Measurements from ENCODE around the gene FOXP1.

The FOXP1 gene

DNA sequence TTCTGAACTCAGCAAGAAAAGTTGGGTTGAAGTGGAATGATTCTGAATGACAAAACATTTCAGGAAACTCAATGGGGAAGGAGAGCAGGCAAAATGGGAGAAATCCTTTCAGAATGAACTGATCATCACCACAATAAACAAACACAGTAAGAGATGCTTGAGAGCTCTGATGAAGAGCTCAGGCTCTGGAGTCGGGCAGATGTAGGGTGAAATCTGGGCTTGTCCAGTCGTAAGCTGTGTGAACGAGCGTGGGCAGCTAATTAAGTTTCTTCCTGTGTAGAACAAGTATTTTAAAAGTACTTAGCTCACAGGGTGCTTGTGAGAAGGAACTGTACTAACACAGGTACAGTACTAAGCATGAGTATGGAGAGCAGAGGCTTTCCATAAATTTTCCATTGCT is 406.2 kb downstream of the FOXP1 start:
- Histone ChIP-seq H4K12ac (ENCODE audit: low read depth, low read length) (no peak overlapping the region), H3K23ac (ENCODE audit: low read length) (no peak overlapping the region), H3K18ac (ENCODE audit: low read length) (no peak overlapping the region), H2AK5ac (ENCODE audit: low read length) (no peak overlapping the region), H3K27ac (ENCODE audit: low read depth, low read length) (no peak overlapping the region), H4K91ac (ENCODE audit: low read depth, low read length) (no peak overlapping the region), H3K79me2 (ENCODE audit: control insufficient read depth, insufficient read depth, low read length, poor library complexity) (no peaks in the 10 kb centered on the region), H4K8ac (ENCODE audit: low read depth, low read length) (no peak overlapping the region), H3K4ac (ENCODE audit: low read depth, low read length) (no peak overlapping the region), H3K79me1 (ENCODE audit: low read length) (no peaks in the 10 kb centered on the region), H3K4me3 (ENCODE audit: low read depth, low read length) (no peak overlapping the region), H3K4me2 (ENCODE audit: low read length) (no peak overlapping the region), H2AFZ (ENCODE audit: insufficient read depth, low read length, poor library complexity) (no peak overlapping the region), H3K27me3 (ENCODE audit: insufficient read depth, low read length) (no peaks in the 10 kb centered on the region), H3K9ac (ENCODE audit: low read length) (no peak overlapping the region), H3K9me3 (ENCODE audit: insufficient read depth, low read depth, low read length) (no peaks in the 10 kb centered on the region), H2BK12ac (ENCODE audit: low read length) (no peak overlapping the region), H3K36me3 (ENCODE audit: control insufficient read depth in 1 of 2, insufficient read depth in 2 of 2, low read length in 2 of 2) (no peaks in the 10 kb centered on the region), H3K4me1 (ENCODE audit: control insufficient read depth in 1 of 2, insufficient read depth in 2 of 2, low read length in 2 of 2) (no peaks in the 10 kb centered on the region), H2BK5ac (ENCODE audit: low read depth, low read length, poor library complexity) (no peak overlapping the region), H2BK120ac (ENCODE audit: insufficient read depth, low read length, poor library complexity) (no peak overlapping the region), H3K14ac (ENCODE audit: low read length) (no peak overlapping the region)
- WGBS (ENCODE audit: extremely low coverage, insufficient coverage, insufficient read length) = no CpG with 5 or more reads among the region's 4 CpGs
- DNase-seq = no peak

DNA sequence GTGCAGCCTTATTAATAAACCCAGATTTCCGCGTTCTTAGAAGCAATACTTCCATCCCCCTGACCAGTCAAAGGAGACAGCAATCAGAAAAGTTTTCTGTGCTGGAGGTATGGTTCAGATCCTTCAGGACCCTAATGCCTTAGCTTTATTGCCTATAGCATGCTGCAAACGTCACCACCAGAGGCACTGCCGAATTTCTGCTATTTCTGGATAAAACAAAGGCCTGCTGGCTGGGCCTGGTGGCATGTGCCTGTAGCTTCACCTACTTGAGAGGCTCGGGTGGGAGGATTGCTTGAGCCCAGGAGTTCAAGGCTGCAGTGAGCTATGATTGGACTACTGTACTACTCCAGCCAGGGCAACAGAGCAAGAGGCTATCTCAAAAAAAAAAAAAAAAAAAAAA is 407.2 kb downstream of the FOXP1 start:
- H3K9ac ChIP-seq (ENCODE audit: low read length) = no peak overlapping the region
- no peak overlapping the region for H3K4ac ChIP-seq (ENCODE audit: low read depth, low read length)
- no peak overlapping the region for H2AK5ac ChIP-seq (ENCODE audit: low read length)
- no peak overlapping the region for H4K12ac ChIP-seq (ENCODE audit: low read depth, low read length)
- H2BK5ac ChIP-seq (ENCODE audit: low read depth, low read length, poor library complexity) = no peak overlapping the region
- H4K8ac ChIP-seq (ENCODE audit: low read depth, low read length) = no peak overlapping the region
- H3K4me2 ChIP-seq (ENCODE audit: low read length) = no peak overlapping the region
- H3K36me3 ChIP-seq (ENCODE audit: control insufficient read depth in 1 of 2, insufficient read depth in 2 of 2, low read length in 2 of 2) = no peaks in the 10 kb centered on the region
- no CpG with 5 or more reads among the region's 5 CpGs for WGBS (ENCODE audit: extremely low coverage, insufficient coverage, insufficient read length)
- H2BK12ac ChIP-seq (ENCODE audit: low read length) = no peak overlapping the region
- no peak overlapping the region for H3K4me3 ChIP-seq (ENCODE audit: low read depth, low read length)
- no peaks in the 10 kb centered on the region for H3K79me2 ChIP-seq (ENCODE audit: control insufficient read depth, insufficient read depth, low read length, poor library complexity)
- no peak overlapping the region for H3K14ac ChIP-seq (ENCODE audit: low read length)
- no peaks in the 10 kb centered on the region for H3K9me3 ChIP-seq (ENCODE audit: insufficient read depth, low read depth, low read length)
- no peak overlapping the region for H2AFZ ChIP-seq (ENCODE audit: insufficient read depth, low read length, poor library complexity)
- H2BK120ac ChIP-seq (ENCODE audit: insufficient read depth, low read length, poor library complexity) = no peak overlapping the region
- no peaks in the 10 kb centered on the region for H3K4me1 ChIP-seq (ENCODE audit: control insufficient read depth in 1 of 2, insufficient read depth in 2 of 2, low read length in 2 of 2)
- H3K27me3 ChIP-seq (ENCODE audit: insufficient read depth, low read length) = no peaks in the 10 kb centered on the region
- H3K18ac ChIP-seq (ENCODE audit: low read length) = no peak overlapping the region
- no peak for DNase-seq
- H3K27ac ChIP-seq (ENCODE audit: low read depth, low read length) = no peak overlapping the region
- H3K79me1 ChIP-seq (ENCODE audit: low read length) = no peaks in the 10 kb centered on the region
- H4K91ac ChIP-seq (ENCODE audit: low read depth, low read length) = no peak overlapping the region
- no peak overlapping the region for H3K23ac ChIP-seq (ENCODE audit: low read length)

DNA sequence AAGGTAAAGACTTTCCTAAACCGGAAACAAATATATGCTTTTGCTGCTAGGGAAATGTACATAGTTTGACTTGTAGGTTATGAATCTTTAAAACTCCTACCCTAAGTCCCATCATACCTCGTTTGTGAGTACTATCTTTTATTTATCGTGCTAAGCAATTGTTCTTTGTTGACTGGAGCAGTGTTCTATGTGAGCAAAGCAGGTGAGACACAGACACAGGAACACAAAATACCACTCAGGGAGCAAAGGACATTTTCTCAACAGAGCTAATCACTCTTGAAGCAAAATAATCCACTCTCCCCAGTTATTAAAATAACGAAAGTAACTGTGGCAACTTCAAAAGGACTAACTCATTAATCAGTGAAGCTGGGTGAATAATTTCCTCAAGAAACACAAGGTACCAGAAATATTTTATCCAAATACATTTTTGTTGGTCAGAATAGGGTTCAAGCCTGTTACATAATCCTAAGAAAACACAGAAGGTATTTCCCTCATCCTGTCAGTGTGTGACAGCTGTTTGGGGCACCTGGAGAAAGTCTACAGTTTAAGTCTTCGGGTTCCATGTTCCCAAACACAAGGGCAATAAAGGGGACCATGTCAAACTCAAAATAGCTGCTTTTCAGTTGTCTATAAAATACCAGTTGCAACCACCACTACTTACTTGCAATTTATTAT is 407.7 kb downstream of the FOXP1 start:
- Histone ChIP-seq H2BK12ac (ENCODE audit: low read length) (no peak overlapping the region), H3K4me1 (ENCODE audit: control insufficient read depth in 1 of 2, insufficient read depth in 2 of 2, low read length in 2 of 2) (no peaks in the 10 kb centered on the region), H4K8ac (ENCODE audit: low read depth, low read length) (no peak overlapping the region), H3K79me2 (ENCODE audit: control insufficient read depth, insufficient read depth, low read length, poor library complexity) (no peaks in the 10 kb centered on the region), H4K12ac (ENCODE audit: low read depth, low read length) (no peak overlapping the region), H4K91ac (ENCODE audit: low read depth, low read length) (no peak overlapping the region), H3K4ac (ENCODE audit: low read depth, low read length) (no peak overlapping the region), H3K9ac (ENCODE audit: low read length) (no peak overlapping the region), H2BK120ac (ENCODE audit: insufficient read depth, low read length, poor library complexity) (no peak overlapping the region), H2AFZ (ENCODE audit: insufficient read depth, low read length, poor library complexity) (no peak overlapping the region), H2BK5ac (ENCODE audit: low read depth, low read length, poor library complexity) (no peak overlapping the region), H3K23ac (ENCODE audit: low read length) (no peak overlapping the region), H3K18ac (ENCODE audit: low read length) (no peak overlapping the region), H3K27me3 (ENCODE audit: insufficient read depth, low read length) (no peaks in the 10 kb centered on the region), H3K27ac (ENCODE audit: low read depth, low read length) (no peak overlapping the region), H3K4me3 (ENCODE audit: low read depth, low read length) (no peak overlapping the region), H3K14ac (ENCODE audit: low read length) (no peak overlapping the region), H3K79me1 (ENCODE audit: low read length) (no peaks in the 10 kb centered on the region), H3K36me3 (ENCODE audit: control insufficient read depth in 1 of 2, insufficient read depth in 2 of 2, low read length in 2 of 2) (no peaks in the 10 kb centered on the region), H3K4me2 (ENCODE audit: low read length) (no peak overlapping the region), H3K9me3 (ENCODE audit: insufficient read depth, low read depth, low read length) (no peaks in the 10 kb centered on the region), H2AK5ac (ENCODE audit: low read length) (no peak overlapping the region)
- WGBS (ENCODE audit: extremely low coverage, insufficient coverage, insufficient read length) = no CpG with 5 or more reads among the region's 5 CpGs
- DNase-seq = no peak

DNA sequence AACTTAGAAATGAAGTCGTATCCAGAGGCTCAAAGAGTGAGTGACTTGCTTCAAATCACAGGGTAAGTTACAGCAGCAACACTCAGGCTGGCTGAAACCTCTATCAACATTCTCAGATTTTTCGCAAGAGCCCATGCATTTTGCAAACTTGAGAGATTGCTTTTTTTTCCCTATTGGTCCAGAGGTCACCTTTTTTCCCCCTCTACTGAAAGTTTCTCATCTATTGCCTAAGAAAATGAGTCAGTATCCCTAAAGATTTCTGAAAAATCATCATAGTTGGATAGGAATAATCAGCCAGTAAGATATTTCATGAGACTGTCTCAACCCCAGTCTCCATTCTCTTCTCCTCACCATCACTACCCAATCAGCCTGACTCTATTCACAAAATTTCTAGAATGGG is 410.6 kb downstream of the FOXP1 start:
- peak; percentile 48 to 80 for DNase-seq
- Histone ChIP-seq H2AFZ (ENCODE audit: insufficient read depth, low read length, poor library complexity) (no peak overlapping the region), H3K14ac (ENCODE audit: low read length) (no peak overlapping the region), H3K9ac (ENCODE audit: low read length) (no peak overlapping the region), H3K36me3 (ENCODE audit: control insufficient read depth in 1 of 2, insufficient read depth in 2 of 2, low read length in 2 of 2) (no peaks in the 10 kb centered on the region), H4K12ac (ENCODE audit: low read depth, low read length) (no peak overlapping the region), H3K4me3 (ENCODE audit: low read depth, low read length) (no peak overlapping the region), H3K18ac (ENCODE audit: low read length) (no peak overlapping the region), H2BK5ac (ENCODE audit: low read depth, low read length, poor library complexity) (no peak overlapping the region), H3K9me3 (ENCODE audit: insufficient read depth, low read depth, low read length) (no peaks in the 10 kb centered on the region), H4K8ac (ENCODE audit: low read depth, low read length) (no peak overlapping the region), H4K91ac (ENCODE audit: low read depth, low read length) (no peak overlapping the region), H3K4me2 (ENCODE audit: low read length) (no peak overlapping the region), H3K79me1 (ENCODE audit: low read length) (no peaks in the 10 kb centered on the region), H3K27ac (ENCODE audit: low read depth, low read length) (no peak overlapping the region), H2AK5ac (ENCODE audit: low read length) (no peak overlapping the region), H2BK12ac (ENCODE audit: low read length) (no peak overlapping the region), H2BK120ac (ENCODE audit: insufficient read depth, low read length, poor library complexity) (no peak overlapping the region), H3K4ac (ENCODE audit: low read depth, low read length) (no peak overlapping the region), H3K23ac (ENCODE audit: low read length) (no peak overlapping the region), H3K27me3 (ENCODE audit: insufficient read depth, low read length) (no peaks in the 10 kb centered on the region), H3K79me2 (ENCODE audit: control insufficient read depth, insufficient read depth, low read length, poor library complexity) (no peaks in the 10 kb centered on the region), H3K4me1 (ENCODE audit: control insufficient read depth in 1 of 2, insufficient read depth in 2 of 2, low read length in 2 of 2) (no peaks in the 10 kb centered on the region)
- WGBS (ENCODE audit: extremely low coverage, insufficient coverage, insufficient read length) = no CpG with 5 or more reads among the region's 2 CpGs

Measured in trophoblast cell (in vitro differentiated cells and primary cell).